ENCODE measurements around the gene RPS27. TPM values are rescaled to one million over a fixed set of nuclear protein-coding genes. Genes with fewer than 3 reads are reported as not detected.
A peak's percentile ranks its signal among the peaks of the same experiment; 100 is the strongest.

Gene RPS27
- total RNA-seq, 1 experiment from 2014 or later, result 3,064 TPM

DNA sequence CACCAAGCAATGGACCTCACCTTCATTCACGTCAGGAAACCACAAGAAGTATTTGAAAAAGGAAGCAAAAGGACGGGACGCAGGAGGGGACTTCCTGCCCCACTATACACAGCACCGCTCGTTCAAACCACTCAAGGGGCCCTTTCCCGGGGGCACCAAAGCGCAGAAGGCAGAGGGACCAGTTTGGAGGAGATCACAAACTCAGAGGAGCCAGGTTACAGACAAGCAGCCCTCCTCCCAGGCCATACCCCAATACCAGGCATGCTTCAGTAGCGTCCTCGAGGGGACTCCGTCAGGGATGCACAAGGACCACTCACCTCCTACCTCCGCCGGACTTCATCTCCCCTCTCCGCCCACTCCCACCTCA is 32.8 kb upstream of the RPS27 start:
- Mint-ChIP-seq H3K9me3 (ENCODE audit: unreplicated experiment) (no peaks in the 10 kb centered on the region), H3K36me3 (ENCODE audit: insufficient read depth, unreplicated experiment) (peaks cover 60% of the 10 kb centered on the region), H3K4me3 (ENCODE audit: unreplicated experiment) (peak overlapping the region; percentile 96), H3K4me1 (ENCODE audit: insufficient read depth, unreplicated experiment) (peaks cover 54% of the 10 kb centered on the region), H3K27me3 (ENCODE audit: insufficient read depth, unreplicated experiment) (no peaks in the 10 kb centered on the region), H3K27ac (ENCODE audit: low read depth, unreplicated experiment) (peak overlapping the region; percentile 92)
- TF ChIP-seq CTCF (IDR thresholded peaks at IDR 0.05; ENCODE audit: unreplicated experiment), result no peak
- DNase-seq (ENCODE audit: unreplicated experiment), result peak; percentile 17
- POLR2A ChIA-PET, result interaction anchor here (0.8 to 16.7 kb wide), 16 partner anchors 4 to 345 kb away, joined by 3 to 647 read pairs (median 7); partner anchors contain the start of genes CHTOP, CREB3L4, CRTC2 and DENND4B
- BruUV-seq (replicated peaks), result no TSS peak
- intact Hi-C loops (cut with micrococcal nuclease), result loop anchor here (2.0 kb wide), 1 partner anchor 29 kb away; the partner anchor contains the start of gene RAB13
- CTCF ChIA-PET, result interaction anchor here (0.6 to 5.6 kb wide), 5 partner anchors 8 to 1878 kb away, joined by 3 to 60 read pairs (median 4); partner anchors contain the start of gene DENND4B

GRCh38 chr1:153958111-153958960 is 32.2 kb upstream of the RPS27 start, which contains the start of gene CRTC2:
Gene CRTC2, minus strand, starts transcription at chr1:153958612. Its CDS starts 115 bp downstream, at chr1:153958497.
- no peak for TF ChIP-seq CTCF (IDR thresholded peaks at IDR 0.05; ENCODE audit: unreplicated experiment)
- DNase-seq (ENCODE audit: unreplicated experiment), result peak; percentile 100
- H3K36me3 Mint-ChIP-seq (ENCODE audit: insufficient read depth, unreplicated experiment), result peaks cover 57% of the 10 kb centered on the region
- peaks cover 55% of the 10 kb centered on the region for H3K4me1 Mint-ChIP-seq (ENCODE audit: insufficient read depth, unreplicated experiment)
- peak within 1 kb of the TSS; percentile 92 for H3K27ac Mint-ChIP-seq (ENCODE audit: low read depth, unreplicated experiment)
- CTCF ChIA-PET, result interaction anchor here (0.6 to 5.6 kb wide), 7 partner anchors 8 to 1878 kb away, joined by 3 to 60 read pairs (median 3); partner anchors contain the start of genes DENND4B and RAB13
- no peaks in the 10 kb centered on the region for H3K9me3 Mint-ChIP-seq (ENCODE audit: unreplicated experiment)
- BruUV-seq (replicated peaks), result no TSS peak
- H3K4me3 Mint-ChIP-seq (ENCODE audit: unreplicated experiment), result peak within 1 kb of the TSS; percentile 96
- POLR2A ChIA-PET, result interaction anchor here (0.6 to 16.7 kb wide), 24 partner anchors 4 to 397 kb away, joined by 3 to 647 read pairs (median 4); partner anchors contain the start of genes CHTOP, CREB3L4, CRTC2 and DENND4B
- intact Hi-C loops (cut with micrococcal nuclease), result loop anchor here (2.0 kb wide), 1 partner anchor 28 kb away; the partner anchor contains the start of gene RAB13
- no peaks in the 10 kb centered on the region for H3K27me3 Mint-ChIP-seq (ENCODE audit: insufficient read depth, unreplicated experiment)

DNA sequence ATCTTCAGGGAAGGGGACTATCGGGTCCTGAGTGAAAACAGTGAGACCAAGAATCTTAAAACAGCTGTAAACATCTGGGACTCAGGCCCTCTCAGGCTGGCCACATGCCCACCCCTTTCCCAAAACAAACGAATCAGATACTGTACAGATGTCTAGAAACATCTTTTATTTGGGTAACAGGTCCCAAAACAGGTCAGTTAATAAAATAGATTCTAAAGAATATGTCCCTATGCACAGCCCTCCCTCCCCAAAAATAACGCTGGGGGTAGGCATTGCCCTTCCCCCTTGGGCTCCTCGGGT is 31.7 kb upstream of the RPS27 start:
- no TSS peak for BruUV-seq (replicated peaks)
- Mint-ChIP-seq H3K9me3 (ENCODE audit: unreplicated experiment) (no peaks in the 10 kb centered on the region), H3K36me3 (ENCODE audit: insufficient read depth, unreplicated experiment) (peaks cover 52% of the 10 kb centered on the region), H3K27ac (ENCODE audit: low read depth, unreplicated experiment) (peak overlapping the region; percentile 92), H3K4me1 (ENCODE audit: insufficient read depth, unreplicated experiment) (peaks cover 59% of the 10 kb centered on the region), H3K27me3 (ENCODE audit: insufficient read depth, unreplicated experiment) (no peaks in the 10 kb centered on the region), H3K4me3 (ENCODE audit: unreplicated experiment) (peak overlapping the region; percentile 96)
- intact Hi-C loops (cut with micrococcal nuclease), result loop anchor here (2.0 kb wide), 1 partner anchor 28 kb away; the partner anchor contains the start of gene RAB13
- ChIA-PET POLR2A (interaction anchor here (0.6 to 16.7 kb wide), 19 partner anchors 3 to 398 kb away, joined by 3 to 647 read pairs (median 6); partner anchors contain the start of genes CHTOP, CREB3L4, CRTC2 and DENND4B), CTCF (interaction anchor here (0.9 to 5.6 kb wide), 4 partner anchors 8 to 83 kb away, joined by 3 to 60 read pairs (median 5); partner anchors contain the start of genes DENND4B and RAB13)
- TF ChIP-seq CTCF (IDR thresholded peaks at IDR 0.05; ENCODE audit: unreplicated experiment), result no peak
- no peak for DNase-seq (ENCODE audit: unreplicated experiment)

DNA sequence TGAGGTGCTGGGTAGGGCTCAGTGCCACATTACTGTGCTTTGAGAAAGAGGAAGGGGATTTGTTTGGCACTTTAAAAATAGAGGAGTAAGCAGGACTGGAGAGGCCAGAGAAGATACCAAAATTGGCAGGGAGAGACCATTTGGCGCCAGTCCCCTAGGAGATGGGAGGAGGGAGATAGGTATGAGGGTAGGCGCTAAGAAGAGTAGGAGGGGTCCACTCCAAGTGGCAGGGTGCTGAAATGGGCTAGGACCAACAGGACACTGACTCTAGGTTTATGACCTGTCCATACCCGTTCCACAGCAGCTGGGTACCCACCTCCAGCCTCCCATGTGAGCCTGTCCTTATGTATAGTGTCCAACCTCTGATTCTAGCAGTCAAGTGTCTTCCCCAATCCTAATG is 31.1 kb upstream of the RPS27 start:
- BruUV-seq (replicated peaks), result TSS peak; percentile 10
- no peak overlapping the region for H3K4me3 Mint-ChIP-seq (ENCODE audit: unreplicated experiment)
- H3K36me3 Mint-ChIP-seq (ENCODE audit: insufficient read depth, unreplicated experiment), result peaks cover 46% of the 10 kb centered on the region
- no peak for DNase-seq (ENCODE audit: unreplicated experiment)
- ChIA-PET CTCF (interaction anchor here (0.6 to 5.6 kb wide), 3 partner anchors 13 to 220 kb away, joined by 5 to 60 read pairs (median 40); partner anchors contain the start of genes DENND4B and RAB13), POLR2A (interaction anchor here (0.6 to 16.7 kb wide), 9 partner anchors 2 to 347 kb away, joined by 3 to 647 read pairs (median 32); partner anchors contain the start of genes CHTOP, CREB3L4, CRTC2 and DENND4B)
- H3K27ac Mint-ChIP-seq (ENCODE audit: low read depth, unreplicated experiment), result no peak overlapping the region
- intact Hi-C loops (cut with micrococcal nuclease), result loop anchor here (2.0 kb wide), 1 partner anchor 27 kb away; the partner anchor contains the start of gene RAB13
- no peaks in the 10 kb centered on the region for H3K27me3 Mint-ChIP-seq (ENCODE audit: insufficient read depth, unreplicated experiment)
- H3K9me3 Mint-ChIP-seq (ENCODE audit: unreplicated experiment), result no peaks in the 10 kb centered on the region
- peaks cover 58% of the 10 kb centered on the region for H3K4me1 Mint-ChIP-seq (ENCODE audit: insufficient read depth, unreplicated experiment)
- no peak for TF ChIP-seq CTCF (IDR thresholded peaks at IDR 0.05; ENCODE audit: unreplicated experiment)

Measured in MCF 10A (cell line).